Endothelial cell of umbilical vein (primary cell): ENCODE results near the gene ARHGEF7. TPM values are rescaled to one million over a fixed set of nuclear protein-coding genes. Genes with fewer than 3 reads are reported as not detected.

ENCODE experiments used
- BruUV-seq: library from RNA; stranded (reverse); fragments of 400-500 nt; replicated peaks from 2 replicates; lab custom pipeline; 2021; lab: Mats Ljungman, UMichigan
- CTCF ChIA-PET: fragments of 300-600, 350-600 bp; sonication (Branson Sonifier 250); formaldehyde crosslinking; loops from one replicate; lab custom pipeline; 2021; ENCODE audit warnings: antibody characterized with exemption, inconsistent platforms; lab: Charles Lee
- POLR2A ChIA-PET: fragments of 300-600, 350-600 bp; sonication (Branson Sonifier 250); formaldehyde crosslinking; loops from one replicate; lab custom pipeline; 2021; ENCODE audit warnings: antibody characterized with exemption, inconsistent platforms; lab: Charles Lee
- DNase-seq: peaks from one replicate; pipeline ENCODE4 v3.0.0-alpha.2; 2011; ENCODE audit warnings: low read depth, low spot score
- FAIRE-seq: peaks from 2 replicates; lab custom pipeline; 2011; peaks lifted over from hg19 to GRCh38; lab: Jason Lieb, UNC
- H2AFZ ChIP-seq: 2 replicates; pipeline ENCODE4 v1.6.0; 2012; ENCODE audit warnings: low read depth, low read length, control low read depth, inconsistent platforms
- H3K27ac ChIP-seq: 2 replicates; pipeline ENCODE4 v1.5.1; 2011; ENCODE audit warnings: low read depth, mild to moderate bottlenecking, control low read depth, low read length, moderate library complexity; ENCODE audit not compliant: insufficient read depth
- H3K27me3 ChIP-seq, 2 experiments: 2 replicates each; pipeline versions ENCODE4 v1.6.0 to v1.6.1; 2011; ENCODE audit warnings: low read length in 2 of 2, mixed read lengths in 1 of 2; ENCODE audit not compliant: control insufficient read depth in 2 of 2, insufficient read depth in 2 of 2
- H3K36me3 ChIP-seq, 2 experiments: 2 replicates in 1 of 2; 3 replicates in 1 of 2; pipeline ENCODE4 v1.5.1; 2011; ENCODE audit warnings: low read length in 2 of 2, mild to moderate bottlenecking in 1 of 2, moderate library complexity in 1 of 2; ENCODE audit not compliant: control insufficient read depth in 2 of 2, insufficient read depth in 2 of 2; ENCODE audit errors: extremely low read depth in 1 of 2
- H3K4me1 ChIP-seq: 3 replicates; pipeline ENCODE4 v1.5.1; 2011; ENCODE audit warnings: mild to moderate bottlenecking, low read length; ENCODE audit not compliant: control insufficient read depth, insufficient read depth; ENCODE audit errors: extremely low read depth
- H3K4me2 ChIP-seq: 2 replicates; pipeline ENCODE4 v1.6.1; 2011; ENCODE audit warnings: low read length, control low read depth, mixed read lengths; ENCODE audit not compliant: insufficient read depth
- H3K4me3 ChIP-seq, 3 experiments: fragments of 200-600 bp in 1 of 3; sonication (generic), shearing (Covaris generic) in 1 of 3; replicated peaks in 1 of 3; 2 replicates each; pipeline ENCODE4 v1.5.1; 2011 to 2016; ENCODE audit warnings: control low read depth in 3 of 3, low read length in 3 of 3, mild to moderate bottlenecking in 2 of 3, inconsistent platforms in 1 of 3, low read depth in 1 of 3, moderate library complexity in 1 of 3; ENCODE audit not compliant: insufficient read depth in 1 of 3
- H3K79me2 ChIP-seq: 2 replicates; pipeline ENCODE4 v1.6.0; 2012; ENCODE audit warnings: low read length, inconsistent platforms; ENCODE audit not compliant: control insufficient read depth, insufficient read depth
- H3K9ac ChIP-seq: replicated peaks from 2 replicates; pipeline ENCODE3; 2011; ENCODE audit warnings: low read length, control low read depth; ENCODE audit not compliant: insufficient read depth; ENCODE audit errors: extremely low read depth
- H3K9me1 ChIP-seq: replicated peaks from 3 replicates; pipeline ENCODE4 v1.6.0; 2011; ENCODE audit warnings: mild to moderate bottlenecking, low read length; ENCODE audit not compliant: control insufficient read depth, insufficient read depth; ENCODE audit errors: extremely low read depth
- H3K9me3 ChIP-seq: replicated peaks from 2 replicates; pipeline ENCODE4 v1.5.1; 2012; ENCODE audit warnings: low read length, inconsistent platforms; ENCODE audit not compliant: control insufficient read depth, insufficient read depth
- H4K20me1 ChIP-seq: replicated peaks from 2 replicates; pipeline ENCODE3; 2011; ENCODE audit warnings: mild to moderate bottlenecking, low read length; ENCODE audit not compliant: control insufficient read depth, insufficient read depth; ENCODE audit errors: extremely low read depth
- EZH2 ChIP-seq: IDR thresholded peaks from 2 replicates; pipeline ENCODE4 v1.6.1; 2012; ENCODE audit warnings: borderline replicate concordance, low read depth, mild to moderate bottlenecking, moderate library complexity, low read length, inconsistent platforms; ENCODE audit not compliant: severe bottlenecking
- FOS ChIP-seq: IDR thresholded peaks from 2 replicates; pipeline ENCODE4 v1.6.1; 2011; ENCODE audit warnings: mild to moderate bottlenecking, low read length, moderate library complexity, borderline replicate concordance; ENCODE audit not compliant: insufficient read depth
- GATA2 ChIP-seq: IDR thresholded peaks from 2 replicates; pipeline ENCODE4 v1.7.0; 2011; ENCODE audit warnings: low read depth, mild to moderate bottlenecking, moderate library complexity, mixed read lengths, low read length; ENCODE audit not compliant: insufficient read length, insufficient read depth
- JUN ChIP-seq: IDR thresholded peaks from 2 replicates; pipeline ENCODE4 v1.6.1; 2011; ENCODE audit warnings: borderline replicate concordance, low read depth; ENCODE audit not compliant: insufficient read length, insufficient read depth
- MYC ChIP-seq: IDR thresholded peaks from one replicate; pipeline ENCODE4 v1.6.1; 2011; ENCODE audit warnings: mild to moderate bottlenecking, low read depth, low read length
- POLR2A ChIP-seq: IDR thresholded peaks from 2 replicates; pipeline ENCODE4 v1.6.1; 2012; ENCODE audit warnings: low read depth, mild to moderate bottlenecking, control low read depth, low read length
- POLR2AphosphoS5 ChIP-seq: IDR thresholded peaks from 2 replicates; pipeline ENCODE4 v1.6.1; 2012; ENCODE audit warnings: low read depth, mild to moderate bottlenecking, control low read depth, low read length, moderate library complexity; ENCODE audit not compliant: insufficient read depth
- dilution Hi-C: fragments of 300-500 bp; cut with MboI; formaldehyde crosslinking; loops from one replicate; pipeline ENCODE4 v1.15.0; 2019; ENCODE audit warnings: low sequenced_read_pairs; ENCODE audit not compliant: extremely low pct_ligation_motif_present
- intact Hi-C: fragments of 100-400 bp; cut with micrococcal nuclease; formaldehyde crosslinking; loops from one replicate; pipeline ENCODE4 v1.10.0; 2022
- polyA plus RNA-seq, 4 experiments: library from polyadenylated mRNA; depleted of rRNA in 3 of 4; stranded (reverse) in 3 of 4; unstranded in 1 of 4; fragments of >200 nt; gene quantifications; 2 replicates each; pipeline versions ENCODE4 v1.2.1 to v1.2.3, GENCODE V29; 2011 to 2012; ENCODE audit warnings: missing spikeins in 1 of 4
- total RNA-seq: library from RNA; stranded (reverse); gene quantifications from 2 replicates; pipeline ENCODE4 v1.2.3, GENCODE V29; 2021
- TF ChIP-seq, protein P1 (sequence below), 2 donors: IDR thresholded peaks; 1 replicate in 1 of 2; 2 replicates in 1 of 2; pipeline ENCODE4 v1.5.1; 2011; ENCODE audit warnings: low read length in 2 of 2, mild to moderate bottlenecking in 2 of 2, moderate library complexity in 2 of 2, control low read depth in 1 of 2, inconsistent platforms in 1 of 2, low read depth in 1 of 2; ENCODE audit not compliant: insufficient read depth in 1 of 2; ENCODE audit errors: extremely low read depth in 1 of 2
- TF ChIP-seq, protein P2 (sequence below): IDR thresholded peaks from 2 replicates; pipeline ENCODE4 v1.6.1; 2011; ENCODE audit not compliant: insufficient read depth, insufficient read length

Gene ARHGEF7
- total and polyA plus RNA-seq, 2 donors (not counting 3 experiments of a cell fraction or from before 2014, with no cell fraction given): 94.9 to 155 TPM

DNA sequence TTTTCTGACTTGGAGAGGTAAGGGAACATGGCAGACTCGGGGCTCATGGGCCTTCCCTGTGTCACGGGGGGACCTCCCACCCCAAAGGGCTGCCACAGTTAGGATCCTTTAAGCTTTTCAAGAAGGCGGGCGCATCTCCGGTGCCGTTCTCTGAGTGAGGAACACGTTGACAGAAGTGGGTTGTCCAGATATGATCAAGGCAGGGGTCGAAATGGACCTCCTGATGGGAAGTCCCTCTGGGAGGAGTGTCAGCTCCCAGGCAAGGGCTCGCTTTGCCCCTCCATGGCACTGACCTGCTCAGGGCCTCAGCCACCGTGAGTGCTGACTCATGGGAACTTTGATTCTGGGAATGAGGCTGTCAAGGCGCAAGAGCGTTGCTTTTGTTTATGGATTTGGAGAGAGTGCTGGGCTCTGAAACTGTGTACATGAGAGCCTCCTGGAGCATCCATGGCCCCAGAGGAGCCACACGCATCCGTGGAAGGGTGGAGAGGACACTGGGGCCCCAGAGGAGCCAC, 198.9 kb downstream of the ARHGEF7 start:
- H3K4me3 ChIP-seq: no peak overlapping the region
- H4K20me1 ChIP-seq: peaks cover 5% of the 10 kb centered on the region
- CTCF ChIA-PET: no interaction called here
- no peak overlapping the region for H3K9ac ChIP-seq
- intact Hi-C loops (no loop called here), dilution Hi-C loops (no loop called here)
- no peaks in the 10 kb centered on the region for H3K27me3 ChIP-seq
- POLR2A ChIA-PET: no interaction called here
- TF ChIP-seq, protein P1, sequence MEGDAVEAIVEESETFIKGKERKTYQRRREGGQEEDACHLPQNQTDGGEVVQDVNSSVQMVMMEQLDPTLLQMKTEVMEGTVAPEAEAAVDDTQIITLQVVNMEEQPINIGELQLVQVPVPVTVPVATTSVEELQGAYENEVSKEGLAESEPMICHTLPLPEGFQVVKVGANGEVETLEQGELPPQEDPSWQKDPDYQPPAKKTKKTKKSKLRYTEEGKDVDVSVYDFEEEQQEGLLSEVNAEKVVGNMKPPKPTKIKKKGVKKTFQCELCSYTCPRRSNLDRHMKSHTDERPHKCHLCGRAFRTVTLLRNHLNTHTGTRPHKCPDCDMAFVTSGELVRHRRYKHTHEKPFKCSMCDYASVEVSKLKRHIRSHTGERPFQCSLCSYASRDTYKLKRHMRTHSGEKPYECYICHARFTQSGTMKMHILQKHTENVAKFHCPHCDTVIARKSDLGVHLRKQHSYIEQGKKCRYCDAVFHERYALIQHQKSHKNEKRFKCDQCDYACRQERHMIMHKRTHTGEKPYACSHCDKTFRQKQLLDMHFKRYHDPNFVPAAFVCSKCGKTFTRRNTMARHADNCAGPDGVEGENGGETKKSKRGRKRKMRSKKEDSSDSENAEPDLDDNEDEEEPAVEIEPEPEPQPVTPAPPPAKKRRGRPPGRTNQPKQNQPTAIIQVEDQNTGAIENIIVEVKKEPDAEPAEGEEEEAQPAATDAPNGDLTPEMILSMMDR (IDR thresholded peaks at IDR 0.05; ENCODE audit: extremely low read depth in 1 of 2, insufficient read depth in 1 of 2, low read depth in 1 of 2, low read length in 2 of 2): no peak
- TF ChIP-seq EZH2: no peak
- no peak for TF ChIP-seq GATA2
- no peak for TF ChIP-seq POLR2A
- no peak for TF ChIP-seq JUN
- no peak for TF ChIP-seq POLR2AphosphoS5
- no peak for TF ChIP-seq MYC
- TF ChIP-seq FOS: no peak
- TF ChIP-seq, protein P2, sequence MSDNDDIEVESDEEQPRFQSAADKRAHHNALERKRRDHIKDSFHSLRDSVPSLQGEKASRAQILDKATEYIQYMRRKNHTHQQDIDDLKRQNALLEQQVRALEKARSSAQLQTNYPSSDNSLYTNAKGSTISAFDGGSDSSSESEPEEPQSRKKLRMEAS: no peak
- H3K27ac ChIP-seq: no peak overlapping the region
- no peaks in the 10 kb centered on the region for H3K9me1 ChIP-seq
- H3K9me3 ChIP-seq: no peaks in the 10 kb centered on the region
- H3K79me2 ChIP-seq: peaks cover 3% of the 10 kb centered on the region
- H3K4me1 ChIP-seq: peaks cover 4% of the 10 kb centered on the region
- no peak overlapping the region for H3K4me2 ChIP-seq
- FAIRE-seq: no peak
- DNase-seq: no peak
- H3K36me3 ChIP-seq: peaks cover 0 to 4% of the 10 kb centered on the region in 2 experiments
- no peak overlapping the region for H2AFZ ChIP-seq
- BruUV-seq: no TSS peak
